Limb (tissue), 2 donors: Measurements from ENCODE around the gene SLC22A6.
"Not testable (repeated sequence)": the region's sequence is repeated elsewhere in the genome, so short reads cannot be mapped to it uniquely, and the experiment has no call there.

Source experiments
- DNase-seq, 2 donors: peaks; one replicate each; pipeline ENCODE4 v3.0.0-alpha.2; 2016; ENCODE audit errors: extremely low spot score in 2 of 2

SLC22A6 gene

GRCh38 chr11:62988276-62988675 is 3.5 kb upstream of the SLC22A6 start:
- DNase-seq = no peak

GRCh38 chr11:62985041-62985750 is 429 bp upstream of the SLC22A6 start:
- no peak for DNase-seq

- no peak for DNase-seq
Observed at GRCh38 chr11:62983536-62984199, 1.1 kb downstream of the SLC22A6 start.

- DNase-seq = no peak
Observed at GRCh38 chr11:62981743-62982142, 3.0 kb downstream of the SLC22A6 start.

DNA sequence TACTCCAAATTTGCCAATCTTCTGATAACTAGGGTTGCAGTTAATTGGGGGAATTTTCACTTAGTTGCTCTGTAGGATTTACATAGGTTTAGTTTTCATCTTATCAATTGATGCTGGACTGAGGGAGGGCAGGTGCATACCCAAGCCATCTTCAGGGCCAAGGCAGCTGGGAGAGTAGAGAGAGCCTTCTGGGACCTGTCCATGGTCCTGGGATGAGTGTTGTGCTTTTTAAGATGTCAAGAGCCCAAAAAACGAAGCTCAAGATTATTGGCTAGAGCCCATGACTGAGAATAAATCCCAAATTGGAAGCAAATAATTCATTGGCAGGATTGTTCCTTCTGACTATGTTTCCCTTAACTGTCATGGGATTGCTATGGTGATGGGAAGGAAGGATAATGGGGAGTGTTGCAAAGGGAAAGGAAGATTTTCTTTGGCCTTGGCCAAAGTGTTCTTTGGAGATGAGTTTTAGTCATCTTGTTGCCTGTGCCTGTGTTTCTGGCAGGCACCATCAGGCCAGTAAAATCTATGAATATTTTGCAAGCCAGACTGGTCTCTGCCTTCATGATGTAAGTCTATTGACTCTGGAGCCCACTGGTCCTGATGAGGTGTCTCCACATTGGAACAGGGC is 4.5 kb downstream of the SLC22A6 start:
- no peak for DNase-seq

GRCh38 chr11:62976109-62976508 is 8.7 kb downstream of the SLC22A6 start:
- DNase-seq = no peak

DNA sequence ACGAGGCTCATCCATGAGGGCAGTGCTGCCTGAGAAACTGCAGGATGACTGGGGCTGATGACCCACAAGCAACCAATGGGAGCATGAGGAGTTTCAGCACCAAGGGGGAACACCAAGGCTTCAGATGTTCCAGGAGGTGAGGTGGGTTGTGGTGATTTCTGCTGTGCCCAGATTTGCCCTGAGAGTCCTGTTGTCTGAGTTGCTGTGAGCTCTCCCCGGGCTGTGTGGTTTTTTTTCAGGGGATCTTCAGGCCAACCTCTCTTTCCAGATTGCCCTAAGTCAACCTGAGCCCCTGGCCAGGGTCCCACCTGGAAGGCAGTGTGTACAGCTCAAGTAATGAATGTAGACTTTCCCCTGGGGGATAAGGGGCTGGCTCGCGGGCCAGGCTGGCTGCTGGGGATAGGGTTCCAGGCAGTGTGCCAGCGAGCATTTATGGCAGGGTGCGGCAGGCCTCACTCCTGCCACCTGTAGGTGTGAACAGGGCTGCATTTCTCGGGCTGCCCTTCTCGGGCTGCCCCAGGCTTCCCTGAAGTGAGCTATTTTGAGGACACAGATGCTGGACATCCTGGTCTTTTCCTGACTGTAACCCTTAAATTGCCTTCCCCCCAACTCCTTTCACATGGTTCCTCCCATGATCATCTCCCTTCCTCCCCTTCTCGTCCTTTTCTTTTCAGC is 9.8 kb downstream of the SLC22A6 start:
- DNase-seq = peak; percentile 19 to 67

DNA sequence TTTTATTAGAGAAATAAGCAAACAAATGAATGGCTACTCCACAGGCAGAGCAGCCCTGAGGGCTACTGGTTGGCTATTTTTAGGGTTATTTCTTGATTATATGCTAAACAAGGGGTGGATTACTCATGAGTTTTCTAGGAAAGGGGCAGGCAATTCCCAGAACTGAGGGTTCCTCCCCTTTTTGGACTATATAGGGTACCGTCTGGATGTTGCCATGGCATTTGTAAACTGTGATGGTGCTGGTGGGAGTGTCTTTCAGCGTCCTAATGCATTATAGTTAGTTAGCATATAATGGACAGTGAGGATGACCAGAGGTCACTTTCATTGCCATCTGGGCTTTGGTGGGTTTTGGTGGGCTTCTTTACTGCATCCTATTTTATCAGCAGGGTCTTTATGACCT is 19.2 kb downstream of the SLC22A6 start:
- DNase-seq = no peak

DNA sequence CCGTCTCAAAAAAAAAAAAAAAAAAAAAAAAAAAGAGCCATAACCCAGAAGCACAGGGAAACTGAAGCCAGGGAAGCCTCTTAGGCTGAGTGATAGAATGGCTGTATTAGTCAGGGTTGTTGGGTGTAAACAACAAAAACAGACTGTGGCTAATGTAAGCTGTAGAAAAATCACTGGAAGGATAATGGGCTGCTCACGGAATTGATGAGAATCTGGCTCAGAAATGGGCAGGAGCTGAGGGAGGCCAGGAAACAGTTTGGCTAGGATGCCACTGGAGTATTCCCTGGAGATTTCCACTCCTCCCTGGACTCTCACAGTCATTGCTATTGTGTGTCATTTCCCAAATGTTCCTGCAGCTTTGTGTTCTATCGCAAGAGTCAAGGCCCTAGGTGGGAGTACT is 22.4 kb downstream of the SLC22A6 start:
- DNase-seq = no peak

- DNase-seq = no peak
Observed at GRCh38 chr11:62961017-62961570, 23.7 kb downstream of the SLC22A6 start.

DNA sequence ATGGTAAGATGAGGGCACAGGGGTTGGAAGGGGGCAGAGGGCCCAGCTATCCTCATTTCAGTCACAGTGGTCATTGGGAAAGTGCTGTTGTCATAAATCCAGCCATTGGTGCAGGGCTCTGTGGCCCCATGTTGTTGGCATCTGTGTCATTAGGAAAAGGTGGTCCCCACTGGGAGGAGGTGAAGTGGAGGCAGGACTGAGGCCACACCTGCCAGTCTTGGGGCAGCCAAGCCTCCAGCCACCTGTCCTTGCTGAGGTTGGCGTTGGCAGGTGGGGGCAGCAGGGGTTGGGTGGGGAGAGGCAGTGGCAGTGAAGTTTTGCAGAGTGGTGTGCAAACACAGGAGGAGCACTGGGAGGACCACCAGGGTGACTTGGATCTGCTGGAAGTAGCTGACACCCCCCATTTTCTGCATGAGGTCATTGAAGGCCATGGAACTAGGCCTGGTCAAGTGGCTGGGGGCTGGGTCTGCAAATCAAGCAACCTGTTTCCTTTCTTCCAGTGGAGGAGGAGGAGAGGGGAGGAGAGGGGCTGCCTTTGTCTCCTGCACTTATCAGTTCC is 25.3 kb downstream of the SLC22A6 start:
- DNase-seq = no peak

GRCh38 chr11:62958547-62959421 is 26.0 kb downstream of the SLC22A6 start:
- DNase-seq = peak; percentile 78 to 89

GRCh38 chr11:62957147-62957546 is 27.6 kb downstream of the SLC22A6 start:
- no peak for DNase-seq

- no peak for DNase-seq
Observed at GRCh38 chr11:62954478-62954877, 30.3 kb downstream of the SLC22A6 start.

GRCh38 chr11:62953811-62954210 is 31.0 kb downstream of the SLC22A6 start:
- DNase-seq = no peak

- no peak for DNase-seq
Observed at GRCh38 chr11:62948765-62949320, 35.9 kb downstream of the SLC22A6 start.

DNA sequence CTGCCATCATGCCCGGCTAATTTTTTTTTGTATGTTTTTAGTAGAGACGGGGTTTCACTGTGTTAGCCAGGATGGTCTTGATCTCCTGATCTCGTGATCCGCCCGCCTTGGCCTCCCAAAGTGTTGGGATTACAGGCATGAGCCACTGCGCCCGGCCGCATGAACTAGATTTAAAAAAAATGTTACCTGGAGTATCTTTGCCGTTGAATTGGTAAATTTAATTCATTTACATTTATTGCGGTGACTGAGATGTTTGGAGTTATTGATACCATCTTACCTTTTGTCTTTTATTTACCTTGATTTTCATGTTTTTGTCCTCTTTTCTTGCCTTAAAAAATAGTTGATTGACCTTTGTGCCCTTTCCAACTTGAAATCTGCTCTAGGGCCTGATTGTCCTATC is 39.2 kb downstream of the SLC22A6 start:
- not testable (repeated sequence) for DNase-seq

- DNase-seq = not testable (repeated sequence)
Observed at GRCh38 chr11:62937528-62937927, 47.2 kb downstream of the SLC22A6 start.

DNA sequence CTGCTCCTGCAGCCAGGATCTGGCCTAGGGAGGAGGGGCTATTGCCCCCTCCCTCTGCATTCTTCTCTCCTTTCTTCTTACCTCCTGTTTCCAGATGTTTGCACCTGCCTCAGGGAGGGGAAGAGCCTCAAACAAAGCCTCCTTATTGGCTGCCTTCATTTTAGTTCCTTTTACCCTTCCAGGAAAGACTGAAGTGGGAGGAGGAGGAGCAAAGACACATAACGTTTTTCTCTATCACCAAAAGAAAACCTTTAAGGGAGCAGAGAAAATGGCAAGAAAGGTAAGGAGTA is 50.3 kb downstream of the SLC22A6 start:
- DNase-seq = no peak

- no peak for DNase-seq
Observed at GRCh38 chr11:62933750-62934495, 50.8 kb downstream of the SLC22A6 start.
